ENCODE data around the gene MED15. TPM values are rescaled to one million over a fixed set of nuclear protein-coding genes. Genes with fewer than 3 reads are reported as not detected.
A peak's percentile ranks its signal among the peaks of the same experiment; 100 is the strongest.

MED15 gene
- total and polyA plus RNA-seq, 2 of the 4 experiments (the other 2 are of a cell fraction), result 19.0 to 68.8 TPM

DNA sequence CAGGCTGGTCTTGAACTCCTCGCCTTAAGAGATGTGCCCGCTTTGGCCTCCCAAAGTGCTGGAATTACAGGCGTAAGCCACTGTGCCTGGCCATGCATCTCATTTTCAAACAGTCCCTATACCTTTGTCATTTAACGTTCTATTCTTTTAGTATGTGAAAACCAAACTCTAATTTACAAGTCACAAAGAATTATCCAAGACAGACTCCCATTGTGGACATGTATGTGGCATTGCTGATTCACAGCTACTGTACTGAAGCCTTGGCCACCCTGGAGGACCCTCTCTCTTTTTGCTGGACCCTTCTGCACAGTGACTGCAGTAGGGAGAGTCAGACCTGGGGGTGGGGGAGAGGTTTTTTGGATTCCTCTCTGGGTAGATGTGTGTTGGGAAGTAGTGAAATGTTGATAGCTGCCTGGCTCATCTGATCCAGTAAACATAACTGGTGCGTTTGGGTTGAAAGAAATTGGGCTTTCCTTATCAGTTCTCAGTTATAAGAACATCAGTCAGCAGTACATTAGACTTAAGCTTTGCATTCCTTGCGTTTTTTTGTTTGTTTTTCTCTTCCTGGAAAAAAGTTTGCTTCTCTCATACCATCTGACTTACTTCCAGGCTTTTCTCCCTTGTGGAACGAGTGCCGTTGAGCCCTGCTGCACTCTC lies 65.9 kb downstream of the MED15 start:
- no peak overlapping the region for H4K91ac ChIP-seq (ENCODE audit: insufficient read depth, low read depth, low read length)
- TF ChIP-seq, protein P1, sequence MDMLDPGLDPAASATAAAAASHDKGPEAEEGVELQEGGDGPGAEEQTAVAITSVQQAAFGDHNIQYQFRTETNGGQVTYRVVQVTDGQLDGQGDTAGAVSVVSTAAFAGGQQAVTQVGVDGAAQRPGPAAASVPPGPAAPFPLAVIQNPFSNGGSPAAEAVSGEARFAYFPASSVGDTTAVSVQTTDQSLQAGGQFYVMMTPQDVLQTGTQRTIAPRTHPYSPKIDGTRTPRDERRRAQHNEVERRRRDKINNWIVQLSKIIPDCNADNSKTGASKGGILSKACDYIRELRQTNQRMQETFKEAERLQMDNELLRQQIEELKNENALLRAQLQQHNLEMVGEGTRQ (IDR thresholded peaks at IDR 0.05; ENCODE audit: low read depth, low read length), result no peak
- no peak for TF ChIP-seq POLR2A (IDR thresholded peaks at IDR 0.05; ENCODE audit: low read depth, low read length)
- no peak for TF ChIP-seq RCOR1 (IDR thresholded peaks at IDR 0.05; ENCODE audit: insufficient replicate concordance, low read length)
- TF ChIP-seq RAD21 (IDR thresholded peaks at IDR 0.05; ENCODE audit: low read length), result no peak
- TF ChIP-seq MAZ (IDR thresholded peaks at IDR 0.05; ENCODE audit: borderline replicate concordance, low read depth, low read length), result no peak
- no peak for TF ChIP-seq CHD1 (IDR thresholded peaks at IDR 0.05; ENCODE audit: low read depth, low read length)
- no peak for TF ChIP-seq SMC3 (IDR thresholded peaks at IDR 0.05; ENCODE audit: low read depth, low read length)
- TF ChIP-seq, protein P2, sequence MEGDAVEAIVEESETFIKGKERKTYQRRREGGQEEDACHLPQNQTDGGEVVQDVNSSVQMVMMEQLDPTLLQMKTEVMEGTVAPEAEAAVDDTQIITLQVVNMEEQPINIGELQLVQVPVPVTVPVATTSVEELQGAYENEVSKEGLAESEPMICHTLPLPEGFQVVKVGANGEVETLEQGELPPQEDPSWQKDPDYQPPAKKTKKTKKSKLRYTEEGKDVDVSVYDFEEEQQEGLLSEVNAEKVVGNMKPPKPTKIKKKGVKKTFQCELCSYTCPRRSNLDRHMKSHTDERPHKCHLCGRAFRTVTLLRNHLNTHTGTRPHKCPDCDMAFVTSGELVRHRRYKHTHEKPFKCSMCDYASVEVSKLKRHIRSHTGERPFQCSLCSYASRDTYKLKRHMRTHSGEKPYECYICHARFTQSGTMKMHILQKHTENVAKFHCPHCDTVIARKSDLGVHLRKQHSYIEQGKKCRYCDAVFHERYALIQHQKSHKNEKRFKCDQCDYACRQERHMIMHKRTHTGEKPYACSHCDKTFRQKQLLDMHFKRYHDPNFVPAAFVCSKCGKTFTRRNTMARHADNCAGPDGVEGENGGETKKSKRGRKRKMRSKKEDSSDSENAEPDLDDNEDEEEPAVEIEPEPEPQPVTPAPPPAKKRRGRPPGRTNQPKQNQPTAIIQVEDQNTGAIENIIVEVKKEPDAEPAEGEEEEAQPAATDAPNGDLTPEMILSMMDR (conservative IDR thresholded peaks at IDR 0.05; ENCODE audit: low read depth, low read length), result no peak
- TF ChIP-seq NFE2L2 (IDR thresholded peaks at IDR 0.05; ENCODE audit: low read depth, low read length), result no peak
- TF ChIP-seq FOS (IDR thresholded peaks at IDR 0.05; ENCODE audit: low read depth, low read length), result no peak
- no peak for TF ChIP-seq MAFK (IDR thresholded peaks at IDR 0.05; ENCODE audit: low read depth, low read length)
- TF ChIP-seq MXI1 (IDR thresholded peaks at IDR 0.05; ENCODE audit: borderline replicate concordance, low read depth, low read length), result no peak
- TF ChIP-seq CEBPB (IDR thresholded peaks at IDR 0.05; ENCODE audit: low read depth, low read length), result no peak
- TF ChIP-seq, protein P3, sequence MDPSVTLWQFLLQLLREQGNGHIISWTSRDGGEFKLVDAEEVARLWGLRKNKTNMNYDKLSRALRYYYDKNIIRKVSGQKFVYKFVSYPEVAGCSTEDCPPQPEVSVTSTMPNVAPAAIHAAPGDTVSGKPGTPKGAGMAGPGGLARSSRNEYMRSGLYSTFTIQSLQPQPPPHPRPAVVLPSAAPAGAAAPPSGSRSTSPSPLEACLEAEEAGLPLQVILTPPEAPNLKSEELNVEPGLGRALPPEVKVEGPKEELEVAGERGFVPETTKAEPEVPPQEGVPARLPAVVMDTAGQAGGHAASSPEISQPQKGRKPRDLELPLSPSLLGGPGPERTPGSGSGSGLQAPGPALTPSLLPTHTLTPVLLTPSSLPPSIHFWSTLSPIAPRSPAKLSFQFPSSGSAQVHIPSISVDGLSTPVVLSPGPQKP (IDR thresholded peaks at IDR 0.05; ENCODE audit: borderline replicate concordance, low read depth, low read length), result no peak
- peaks cover 66% of the 10 kb centered on the region for H3K36me3 ChIP-seq (ENCODE audit: control insufficient read depth, insufficient read depth, low read length)
- 0 out of 2 replicates have a peak overlapping the region, but pooled peaks have one; percentile 34 for H3K4ac ChIP-seq (ENCODE audit: low read depth, low read length)
- no peak overlapping the region; the same call in 1 of the 2 replicates for H3K9ac ChIP-seq (ENCODE audit: low read depth, low read length)
- no peak overlapping the region for H2AK5ac ChIP-seq (ENCODE audit: low read depth, low read length)
- dilution Hi-C loops (cut with HindIII; ENCODE audit: low sequenced_read_pairs, unreplicated experiment) (no loop called here), intact Hi-C loops (cut with micrococcal nuclease) (no loop called here), in situ Hi-C loops (cut with MboI; ENCODE audit: low sequenced_read_pairs) (no loop called here)
- peaks cover 23% of the 10 kb centered on the region for H3K4me1 ChIP-seq (ENCODE audit: control insufficient read depth, insufficient read depth, low read length)
- no peaks in the 10 kb centered on the region for H3K27me3 ChIP-seq (ENCODE audit: control insufficient read depth, insufficient read depth, low read length)
- no peak overlapping the region for H2BK15ac ChIP-seq (ENCODE audit: low read depth, low read length)
- peak overlapping the region; percentile 47 for H2AK9ac ChIP-seq (replicated peaks; ENCODE audit: low read depth, low read length, poor library complexity)
- peaks cover 34% of the 10 kb centered on the region for H3K9me1 ChIP-seq (ENCODE audit: insufficient read depth, low read length)
- DNase-seq (peak; percentile 50), ATAC-seq (ENCODE audit: low read depth) (peak; percentile 40)
- ChIA-PET POLR2A (ENCODE audit: unreplicated experiment) (interaction anchor here (0.6 kb wide), 1 partner anchor 14 kb away, joined by 3 read pairs; no protein-coding TSS in a partner anchor), CTCF (interaction anchor here (0.5 to 0.7 kb wide), 2 partner anchors 53 to 772 kb away, joined by 3 to 4 read pairs; no protein-coding TSS in a partner anchor)
- H3K27ac ChIP-seq (ENCODE audit: insufficient read depth, low read length), result peak overlapping the region; percentile 84; the same call in 1 of the 2 replicates
- H3K79me1 ChIP-seq (ENCODE audit: low read depth in 1 of 2, low read length in 2 of 2), result peaks cover 49 to 84% of the 10 kb centered on the region in 2 experiments
- no peak overlapping the region for H3K23ac ChIP-seq (ENCODE audit: low read depth, low read length)
- WGBS, 2 experiments (ENCODE audit: extremely low coverage in 2 of 2, insufficient read length in 1 of 2), result 56% methylated on average over 3 of the region's 8 CpGs; no CpG with 5 or more reads in 1 of the 2 experiments
- H4K8ac ChIP-seq (ENCODE audit: low read depth in 2 of 2, low read length in 2 of 2), result peak overlapping the region in 1 of 2 experiments; percentile 23; a peak in 1 of 4 replicates
- peak overlapping the region; percentile 60 for H2BK5ac ChIP-seq (ENCODE audit: low read depth, low read length, poor library complexity, severe bottlenecking)
- H2AFZ ChIP-seq (replicated peaks; ENCODE audit: low read length, poor library complexity), result no peak overlapping the region
- H3K9me3 ChIP-seq (ENCODE audit: control insufficient read depth, insufficient read depth, low read length), result no peaks in the 10 kb centered on the region
- BruUV-seq (replicated peaks), result no TSS peak
- H2BK120ac ChIP-seq (ENCODE audit: low read depth, low read length), result no peak overlapping the region
- H3K18ac ChIP-seq (ENCODE audit: low read depth, low read length), result no peak overlapping the region
- peak overlapping the region; percentile 41; the same call in 1 of the 2 replicates for H3K4me2 ChIP-seq (ENCODE audit: low read depth, low read length)
- no peak overlapping the region for H3K14ac ChIP-seq (replicated peaks; ENCODE audit: low read depth, low read length)
- H3K56ac ChIP-seq (ENCODE audit: extremely low read depth, insufficient read depth, low read length), result no peak overlapping the region
- H4K20me1 ChIP-seq (ENCODE audit: insufficient read depth, low read length), result peaks cover 64% of the 10 kb centered on the region
- no peak overlapping the region for H2BK20ac ChIP-seq (ENCODE audit: low read depth, low read length)
- H3K4me3 ChIP-seq (ENCODE audit: insufficient read depth, low read depth, low read length), result no peak overlapping the region
- H4K5ac ChIP-seq (ENCODE audit: low read depth, low read length), result no peak overlapping the region

Data from IMR-90 (cell line).